ENCODE results near the gene ARRDC5. TPM values are rescaled to one million over a fixed set of nuclear protein-coding genes. Genes with fewer than 3 reads are reported as not detected.

Gene ARRDC5
- total RNA-seq, 1 experiment from 2014 or later = not detected

DNA sequence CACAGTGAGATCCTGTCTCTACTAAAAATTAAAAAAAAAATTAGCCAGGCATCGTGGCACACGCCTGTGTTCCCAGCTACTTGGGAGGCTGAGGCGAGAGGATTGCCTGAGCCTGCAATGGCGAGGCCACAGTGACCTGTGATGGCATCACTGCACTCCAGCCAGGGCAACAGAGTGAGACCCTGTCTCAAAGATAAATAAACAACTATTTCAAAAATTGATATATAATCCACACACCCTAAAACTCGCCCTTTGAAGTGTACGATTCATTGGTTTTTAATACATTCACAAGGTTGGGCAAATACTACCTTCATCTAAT is 59.1 kb downstream of the ARRDC5 start:
- Histone ChIP-seq H3K9me2 (ENCODE audit: insufficient read depth) (no peaks in the 10 kb centered on the region), H4K20me1 (ENCODE audit: insufficient read depth) (no peaks in the 10 kb centered on the region), H3K27ac (no peak overlapping the region), H3K36me3 (ENCODE audit: low read depth) (no peaks in the 10 kb centered on the region), H3K27me3 (ENCODE audit: insufficient read depth, low read depth) (no peaks in the 10 kb centered on the region), H2AFZ (no peak overlapping the region), H3K79me2 (ENCODE audit: low read depth) (no peaks in the 10 kb centered on the region), H3K4me3 (no peak overlapping the region), H3F3A (ENCODE audit: insufficient read depth, low read depth) (0 out of 2 replicates have a peak, but pooled peaks cover 2% of the 10 kb centered on the region), H3K9me3 (ENCODE audit: insufficient read depth, low read depth) (no peaks in the 10 kb centered on the region), H3K4me2 (no peak overlapping the region), H3K4me1 (replicated peaks; ENCODE audit: insufficient read depth) (no peaks in the 10 kb centered on the region)
- intact Hi-C loops (cut with micrococcal nuclease; ENCODE audit: unreplicated experiment) = no loop called here
- ChIA-PET CTCF (interaction anchor here (0.6 kb wide), 1 partner anchor 35 kb away, joined by 4 read pairs; no protein-coding TSS in a partner anchor), POLR2A (ENCODE audit: unreplicated experiment) (no interaction called here)
- no TSS peak for BruUV-seq (replicated peaks)
- TF ChIP-seq EZH2 (IDR thresholded peaks at IDR 0.05; ENCODE audit: low read depth) = no peak
- TF ChIP-seq CTCF (conservative IDR thresholded peaks at IDR 0.05) = no peak
- no peak for DNase-seq

Small RNA genes within 50 kb of the gene (microRNA-seq; reads per million reads assigned to microRNA genes)
- gene MIR4747 (ENCODE audit: borderline number of aligned reads, borderline replicate concordance) = not detected

Other genes with a start within 250 kb of the ARRDC5 start
- gene MYDGF, start 232.6 kb downstream of the ARRDC5 start, total RNA-seq (2021) = 60.1 and 76.3 TPM in 2 replicates
- gene DPP9, start 179.1 kb downstream of the ARRDC5 start, total RNA-seq (2021) = 83.3 and 85.3 TPM in 2 replicates
- 6.5 and 7.0 TPM in 2 replicates for gene FEM1A, start 111.2 kb downstream of the ARRDC5 start, total RNA-seq (2021)
- 9.9 and 12.7 TPM in 2 replicates for gene TICAM1, start 71.2 kb downstream of the ARRDC5 start, total RNA-seq (2021)
- gene PLIN3, start 35.2 kb downstream of the ARRDC5 start, total RNA-seq (2021) = 95.9 and 104 TPM in 2 replicates
- gene UHRF1, start 6.6 kb upstream of the ARRDC5 start, total RNA-seq (2021) = 48.9 and 61.4 TPM in 2 replicates
- gene KDM4B, start 66.2 kb upstream of the ARRDC5 start, total RNA-seq (2021) = 17.6 and 19.5 TPM in 2 replicates